ENCODE results near the gene NR1H4.
"Not testable (repeated sequence)": the region's sequence is repeated elsewhere in the genome, so short reads cannot be mapped to it uniquely, and the experiment has no call there.

The NR1H4 gene

GRCh38 chr12:100498141-100498540 lies 24.5 kb downstream of the NR1H4 start:
- no peak for DNase-seq
- in situ Hi-C loops (cut with HindIII; ENCODE audit: low pct_ligation_motif_present, low pct_unique_long_range_greater_than_20kb, low sequenced_read_pairs) = no loop called here

- in situ Hi-C loops (cut with HindIII; ENCODE audit: low pct_ligation_motif_present, low pct_unique_long_range_greater_than_20kb, low sequenced_read_pairs) = no loop called here
- no peak for DNase-seq
These were observed 25.8 kb downstream of the NR1H4 start for GRCh38 chr12:100499416-100499815.

DNA sequence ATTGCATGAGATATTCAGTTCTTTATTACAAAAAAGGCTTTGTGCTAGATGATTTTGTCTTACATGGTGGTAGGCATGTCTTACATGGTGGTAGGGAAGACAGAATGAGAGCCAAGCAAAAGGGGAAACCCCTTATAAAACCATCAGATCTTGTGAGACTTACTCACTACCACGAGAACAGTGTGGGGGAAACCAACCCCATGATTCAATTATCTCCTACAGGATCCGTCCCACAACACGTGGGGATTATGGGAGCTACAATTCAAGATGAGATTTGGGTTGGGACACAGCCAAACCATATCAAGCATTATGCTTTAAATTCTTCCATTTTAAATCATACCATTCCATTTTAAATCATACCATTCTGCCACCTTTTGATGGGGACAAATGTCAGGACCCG lies 29.1 kb downstream of the NR1H4 start:
- DNase-seq; in situ Hi-C loops (cut with HindIII; ENCODE audit: low pct_ligation_motif_present, low pct_unique_long_range_greater_than_20kb, low sequenced_read_pairs): not testable (repeated sequence)

DNA sequence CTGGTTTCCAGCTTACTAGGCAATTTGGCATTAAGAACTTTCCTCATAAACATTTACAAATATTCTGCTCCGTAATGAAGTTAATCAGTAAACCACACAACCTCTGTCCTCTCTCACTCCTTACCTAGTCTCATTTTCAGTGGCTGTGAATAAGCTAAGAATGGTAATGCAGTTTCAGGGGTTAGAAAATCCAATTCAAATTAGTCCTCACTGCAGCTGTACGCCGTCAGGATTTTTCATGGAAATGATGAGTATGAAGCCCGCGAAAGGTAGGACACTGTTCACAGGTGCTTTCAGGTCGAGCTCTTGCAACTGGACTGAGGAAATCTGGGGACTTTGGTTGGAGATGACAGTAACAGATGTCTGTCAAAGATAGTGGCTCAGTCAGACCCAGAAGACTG lies 29.6 kb downstream of the NR1H4 start:
- peak; percentile 16 for DNase-seq
- in situ Hi-C loops (cut with HindIII; ENCODE audit: low pct_ligation_motif_present, low pct_unique_long_range_greater_than_20kb, low sequenced_read_pairs) = no loop called here

- DNase-seq = peak; percentile 19
- in situ Hi-C loops (cut with HindIII; ENCODE audit: low pct_ligation_motif_present, low pct_unique_long_range_greater_than_20kb, low sequenced_read_pairs) = no loop called here
These were observed 31.1 kb downstream of the NR1H4 start for GRCh38 chr12:100504804-100505203.

- in situ Hi-C loops (cut with HindIII; ENCODE audit: low pct_ligation_motif_present, low pct_unique_long_range_greater_than_20kb, low sequenced_read_pairs) = no loop called here
- no peak for DNase-seq
These were observed 35.1 kb downstream of the NR1H4 start for GRCh38 chr12:100508751-100509150.

DNA sequence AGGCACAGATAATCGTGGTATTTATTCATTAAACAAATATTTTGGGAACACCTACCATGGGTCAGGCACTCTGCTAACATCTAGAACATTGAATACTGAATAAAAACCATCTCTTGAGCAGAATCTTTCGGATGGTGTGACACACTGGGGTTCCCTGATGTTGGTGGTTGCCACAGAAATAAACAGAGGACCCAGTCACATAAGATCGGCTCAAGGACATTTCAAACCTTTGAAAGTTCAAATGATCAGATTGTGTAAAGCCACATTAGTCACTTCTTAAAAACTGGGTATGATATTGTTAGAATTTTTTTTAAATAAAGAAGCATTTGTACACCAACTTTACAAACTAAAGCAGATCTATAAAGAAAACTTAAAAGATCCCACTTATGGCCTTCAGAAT lies 39.0 kb downstream of the NR1H4 start:
- no peak for DNase-seq
- in situ Hi-C loops (cut with HindIII; ENCODE audit: low pct_ligation_motif_present, low pct_unique_long_range_greater_than_20kb, low sequenced_read_pairs) = no loop called here

DNA sequence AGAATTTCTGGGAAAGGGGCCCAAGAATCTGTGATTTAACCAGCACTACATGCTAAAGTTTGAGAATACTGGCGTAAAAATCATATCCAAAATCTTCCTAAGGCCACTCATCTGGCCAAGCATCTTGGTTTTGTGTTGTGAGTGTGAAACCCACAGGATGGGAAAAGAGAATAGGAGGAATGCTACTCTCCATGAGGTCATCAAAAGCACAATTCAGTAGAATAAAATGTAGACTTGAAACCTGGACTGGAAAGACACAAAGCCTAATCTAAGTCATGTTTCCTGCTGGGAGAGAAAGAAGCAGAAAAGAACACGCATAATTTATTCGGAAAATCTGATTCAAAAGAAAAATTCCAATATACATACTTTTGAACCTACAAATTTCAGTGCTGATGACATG lies 42.3 kb downstream of the NR1H4 start:
- in situ Hi-C loops (cut with HindIII; ENCODE audit: low pct_ligation_motif_present, low pct_unique_long_range_greater_than_20kb, low sequenced_read_pairs) = no loop called here
- DNase-seq = no peak

- in situ Hi-C loops (cut with HindIII; ENCODE audit: low pct_ligation_motif_present, low pct_unique_long_range_greater_than_20kb, low sequenced_read_pairs) = no loop called here
- DNase-seq = no peak
These were observed 44.7 kb downstream of the NR1H4 start for GRCh38 chr12:100518376-100518775.

- in situ Hi-C loops (cut with HindIII; ENCODE audit: low pct_ligation_motif_present, low pct_unique_long_range_greater_than_20kb, low sequenced_read_pairs) = no loop called here
- DNase-seq = no peak
These were observed 46.5 kb downstream of the NR1H4 start for GRCh38 chr12:100520048-100520769.

DNA sequence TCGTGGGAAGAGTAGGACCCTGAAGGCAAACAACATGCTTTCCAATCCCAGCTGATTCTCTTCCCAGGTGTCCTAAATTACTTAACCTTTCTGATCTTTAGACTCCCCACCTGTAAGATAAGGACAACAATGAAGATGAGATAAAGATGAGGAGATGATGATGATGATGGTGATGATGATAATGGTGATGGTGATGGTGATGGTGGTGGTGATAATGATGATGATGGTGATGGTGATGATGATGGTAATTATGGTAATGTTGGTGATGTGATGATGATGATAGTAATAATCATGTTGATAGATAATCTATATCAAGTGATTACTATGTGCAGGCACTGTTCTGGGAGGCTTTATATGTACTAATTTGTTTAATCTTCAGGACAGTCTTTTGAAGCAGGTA lies 48.3 kb downstream of the NR1H4 start:
- DNase-seq = no peak
- in situ Hi-C loops (cut with HindIII; ENCODE audit: low pct_ligation_motif_present, low pct_unique_long_range_greater_than_20kb, low sequenced_read_pairs) = no loop called here

DNA sequence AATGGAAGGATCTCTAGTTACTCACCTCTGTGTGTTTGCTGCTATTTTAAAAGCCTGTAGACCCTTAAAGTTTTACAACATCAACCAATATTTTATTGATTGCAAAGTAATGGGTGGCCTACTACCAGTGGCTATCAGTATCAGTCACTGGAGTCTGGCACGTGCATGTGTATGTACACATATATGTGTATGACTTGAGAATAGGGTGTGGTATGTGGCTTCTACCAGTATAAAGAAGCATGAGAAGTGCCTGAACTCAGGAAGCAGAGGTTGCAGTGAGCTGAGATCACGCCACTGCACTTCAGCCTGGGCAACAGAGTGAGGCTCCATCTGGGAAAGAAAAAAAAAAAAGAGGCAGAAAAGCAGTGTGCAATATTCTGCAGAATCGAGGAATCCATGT lies 54.4 kb downstream of the NR1H4 start:
- in situ Hi-C loops (cut with HindIII; ENCODE audit: low pct_ligation_motif_present, low pct_unique_long_range_greater_than_20kb, low sequenced_read_pairs) = loop anchor here (25.0 kb wide), 1 partner anchor 166 kb away; the partner anchor contains the start of gene SLC17A8
- no peak for DNase-seq

DNA sequence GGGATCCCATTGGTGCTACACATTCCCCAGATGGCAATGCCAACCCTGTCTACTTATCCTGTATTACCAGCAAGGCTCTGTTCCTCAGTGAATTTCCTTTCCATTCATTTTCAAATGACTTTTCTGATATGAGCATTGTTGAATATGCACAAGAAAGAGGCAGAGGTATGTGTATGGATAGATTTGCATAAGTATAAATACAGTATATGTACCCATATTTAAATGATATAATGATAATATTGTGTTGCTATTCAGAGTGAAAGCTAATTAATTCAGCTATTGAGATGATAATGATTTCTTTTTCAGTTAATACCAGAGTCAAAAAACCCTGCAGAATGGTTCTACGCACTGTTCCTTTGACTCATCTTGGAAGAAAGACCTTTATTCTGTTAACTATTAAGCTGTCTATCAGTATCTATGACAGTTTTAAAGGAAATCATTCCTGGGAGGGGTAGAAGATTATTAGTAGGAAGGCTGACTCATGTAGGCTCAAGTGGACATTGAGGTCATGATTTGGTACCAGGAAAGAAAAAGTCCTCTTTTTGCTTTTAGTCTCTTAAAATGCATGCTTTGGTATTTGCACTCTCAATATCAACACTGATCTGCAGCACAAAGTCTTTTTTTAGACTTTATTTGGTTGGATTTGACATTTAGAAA lies 54.9 kb downstream of the NR1H4 start:
- in situ Hi-C loops (cut with HindIII; ENCODE audit: low pct_ligation_motif_present, low pct_unique_long_range_greater_than_20kb, low sequenced_read_pairs) = loop anchor here (25.0 kb wide), 1 partner anchor 166 kb away; the partner anchor contains the start of gene SLC17A8
- peak; percentile 96 for DNase-seq

DNA sequence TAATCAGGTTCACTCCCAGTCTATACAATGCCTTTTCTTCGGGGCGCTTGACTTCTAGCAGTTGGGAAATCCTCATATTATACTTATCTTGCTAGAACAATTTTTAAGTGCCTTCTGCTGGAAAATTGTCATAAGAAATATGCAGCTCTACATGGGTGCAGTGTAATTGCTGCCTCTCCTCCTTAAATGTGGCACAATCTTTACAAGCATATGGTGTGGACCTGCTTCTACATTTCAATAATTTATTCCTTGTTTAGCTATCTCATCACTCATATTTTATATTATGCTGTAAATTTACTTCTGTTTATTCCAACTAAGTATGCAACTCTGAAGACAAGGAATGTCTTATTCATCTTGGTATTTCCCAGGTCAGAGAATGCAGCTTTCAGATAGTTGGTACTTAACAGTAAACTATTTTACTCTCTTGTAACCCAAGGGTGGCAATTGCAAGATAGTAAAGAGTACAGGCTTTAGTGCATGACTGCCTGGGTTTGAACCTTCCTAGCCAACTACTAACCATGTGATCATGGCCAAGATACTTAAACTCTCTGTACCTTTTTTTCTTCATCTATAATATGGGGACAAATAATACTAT lies 56.2 kb downstream of the NR1H4 start:
- in situ Hi-C loops (cut with HindIII; ENCODE audit: low pct_ligation_motif_present, low pct_unique_long_range_greater_than_20kb, low sequenced_read_pairs) = loop anchor here (25.0 kb wide), 1 partner anchor 168 kb away; the partner anchor contains the start of gene SLC17A8

GRCh38 chr12:100533376-100533775 lies 59.7 kb downstream of the NR1H4 start:
- DNase-seq = no peak
- in situ Hi-C loops (cut with HindIII; ENCODE audit: low pct_ligation_motif_present, low pct_unique_long_range_greater_than_20kb, low sequenced_read_pairs) = loop anchor here (25.0 kb wide), 1 partner anchor 171 kb away; the partner anchor contains the start of gene SLC17A8

More for the DNA sequence above, 56.2 kb downstream of the NR1H4 start:
- peak; percentile 32 for DNase-seq

- in situ Hi-C loops (cut with HindIII; ENCODE audit: low pct_ligation_motif_present, low pct_unique_long_range_greater_than_20kb, low sequenced_read_pairs) = loop anchor here (25.0 kb wide), 1 partner anchor 172 kb away; the partner anchor contains the start of gene SLC17A8
These were observed 61.1 kb downstream of the NR1H4 start for GRCh38 chr12:100534625-100535227.

DNA sequence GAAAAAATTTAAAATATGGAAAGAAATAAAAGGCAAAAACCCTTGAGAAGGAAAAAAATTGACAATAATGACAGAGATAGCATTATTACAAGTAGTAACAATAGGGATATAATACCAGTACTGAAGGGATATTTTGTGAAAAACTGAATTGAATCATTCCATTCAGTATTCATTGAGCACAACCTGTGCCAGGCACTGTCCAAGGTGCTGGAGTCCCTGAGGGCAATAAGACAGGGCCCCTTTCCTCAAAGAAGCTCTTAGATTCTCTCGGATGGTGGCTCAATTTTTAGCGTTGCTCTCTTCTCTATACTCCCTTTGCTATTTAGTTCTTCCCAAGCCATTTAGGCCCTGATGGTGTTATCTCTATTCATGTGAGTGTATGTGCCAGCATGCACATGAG lies 65.5 kb downstream of the NR1H4 start:
- peak; percentile 78 for DNase-seq
- in situ Hi-C loops (cut with HindIII; ENCODE audit: low pct_ligation_motif_present, low pct_unique_long_range_greater_than_20kb, low sequenced_read_pairs) = loop anchor here (25.0 kb wide), 1 partner anchor 177 kb away; the partner anchor contains the start of gene SLC17A8

More at GRCh38 chr12:100534625-100535227, 61.1 kb downstream of the NR1H4 start:
- no peak for DNase-seq

- in situ Hi-C loops (cut with HindIII; ENCODE audit: low pct_ligation_motif_present, low pct_unique_long_range_greater_than_20kb, low sequenced_read_pairs) = loop anchor here (25.0 kb wide), 1 partner anchor 182 kb away; the partner anchor contains the start of gene SLC17A8
These were observed 70.5 kb downstream of the NR1H4 start for GRCh38 chr12:100544165-100544564.

GRCh38 chr12:100545092-100545491 lies 71.4 kb downstream of the NR1H4 start:
- in situ Hi-C loops (cut with HindIII; ENCODE audit: low pct_ligation_motif_present, low pct_unique_long_range_greater_than_20kb, low sequenced_read_pairs) = loop anchor here (25.0 kb wide), 1 partner anchor 183 kb away; the partner anchor contains the start of gene SLC17A8
- DNase-seq = no peak

More at GRCh38 chr12:100544165-100544564, 70.5 kb downstream of the NR1H4 start:
- no peak for DNase-seq

Measured in ACHN (cell line).